Measurements from ENCODE around the gene PAQR7.

The PAQR7 gene

GRCh38 chr1:25907601-25908000 lies 32.1 kb upstream of the PAQR7 start:
- H3K27ac ChIP-seq, result no peak overlapping the region
- TF ChIP-seq, protein P1, sequence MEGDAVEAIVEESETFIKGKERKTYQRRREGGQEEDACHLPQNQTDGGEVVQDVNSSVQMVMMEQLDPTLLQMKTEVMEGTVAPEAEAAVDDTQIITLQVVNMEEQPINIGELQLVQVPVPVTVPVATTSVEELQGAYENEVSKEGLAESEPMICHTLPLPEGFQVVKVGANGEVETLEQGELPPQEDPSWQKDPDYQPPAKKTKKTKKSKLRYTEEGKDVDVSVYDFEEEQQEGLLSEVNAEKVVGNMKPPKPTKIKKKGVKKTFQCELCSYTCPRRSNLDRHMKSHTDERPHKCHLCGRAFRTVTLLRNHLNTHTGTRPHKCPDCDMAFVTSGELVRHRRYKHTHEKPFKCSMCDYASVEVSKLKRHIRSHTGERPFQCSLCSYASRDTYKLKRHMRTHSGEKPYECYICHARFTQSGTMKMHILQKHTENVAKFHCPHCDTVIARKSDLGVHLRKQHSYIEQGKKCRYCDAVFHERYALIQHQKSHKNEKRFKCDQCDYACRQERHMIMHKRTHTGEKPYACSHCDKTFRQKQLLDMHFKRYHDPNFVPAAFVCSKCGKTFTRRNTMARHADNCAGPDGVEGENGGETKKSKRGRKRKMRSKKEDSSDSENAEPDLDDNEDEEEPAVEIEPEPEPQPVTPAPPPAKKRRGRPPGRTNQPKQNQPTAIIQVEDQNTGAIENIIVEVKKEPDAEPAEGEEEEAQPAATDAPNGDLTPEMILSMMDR (conservative IDR thresholded peaks at IDR 0.05), result no peak

- TF ChIP-seq, protein P1 (conservative IDR thresholded peaks at IDR 0.05), result no peak
- peak overlapping the region; percentile 77 for H3K27ac ChIP-seq
These were observed 31.3 kb upstream of the PAQR7 start for GRCh38 chr1:25906644-25907300.

GRCh38 chr1:25905680-25906643 lies 30.5 kb upstream of the PAQR7 start, which contains the start of gene STMN1:
STMN1 (minus strand) TSS chr1:25906419; CDS start chr1:25904676, 1,743 bp downstream.
- H3K27ac ChIP-seq, result peak within 1 kb of the TSS; percentile 77
- TF ChIP-seq, protein P1 (conservative IDR thresholded peaks at IDR 0.05), result no peak; the same call in 1 of the 2 replicates

DNA sequence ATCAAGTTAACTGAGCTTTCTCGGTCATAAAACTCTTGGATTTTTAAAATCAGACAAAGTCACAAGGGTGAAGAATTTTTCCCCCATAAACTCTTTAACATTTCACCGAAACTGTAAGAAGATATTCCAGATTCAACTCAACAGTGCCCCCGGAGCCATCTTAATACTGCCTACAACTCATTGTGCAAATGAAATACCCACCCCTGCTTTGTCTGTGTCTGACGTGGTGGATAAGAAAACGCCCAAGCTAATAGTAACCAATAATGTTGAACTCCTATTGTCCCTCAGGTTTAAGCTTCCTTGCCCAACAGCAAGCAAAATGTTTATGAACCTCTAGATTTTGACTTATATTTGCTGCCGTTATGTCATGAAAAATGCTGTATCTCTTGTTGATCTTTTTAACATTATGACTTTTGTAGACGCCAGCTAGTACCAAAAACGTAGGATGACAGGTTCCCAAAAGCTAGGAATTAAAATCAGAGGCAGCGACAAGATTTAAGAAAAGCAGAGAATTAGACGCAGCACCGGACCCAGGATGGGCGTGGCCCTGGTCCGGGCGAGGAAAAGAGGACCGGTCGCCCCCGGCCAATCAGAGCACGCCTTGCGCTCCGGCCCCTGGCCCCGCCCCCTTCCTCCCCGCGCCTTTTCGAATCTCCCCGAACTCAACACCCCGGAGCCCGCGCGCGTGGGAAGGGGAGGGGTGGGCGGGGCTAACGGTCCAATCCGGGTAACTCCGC lies 29.6 kb upstream of the PAQR7 start:
- TF ChIP-seq, protein P1 (conservative IDR thresholded peaks at IDR 0.05), result peak; percentile 16
- H3K27ac ChIP-seq, result peak overlapping the region; percentile 77

- TF ChIP-seq, protein P1 (conservative IDR thresholded peaks at IDR 0.05), result no peak
- peak overlapping the region; percentile 77 for H3K27ac ChIP-seq
These were observed 28.5 kb upstream of the PAQR7 start for GRCh38 chr1:25903986-25904385.

DNA sequence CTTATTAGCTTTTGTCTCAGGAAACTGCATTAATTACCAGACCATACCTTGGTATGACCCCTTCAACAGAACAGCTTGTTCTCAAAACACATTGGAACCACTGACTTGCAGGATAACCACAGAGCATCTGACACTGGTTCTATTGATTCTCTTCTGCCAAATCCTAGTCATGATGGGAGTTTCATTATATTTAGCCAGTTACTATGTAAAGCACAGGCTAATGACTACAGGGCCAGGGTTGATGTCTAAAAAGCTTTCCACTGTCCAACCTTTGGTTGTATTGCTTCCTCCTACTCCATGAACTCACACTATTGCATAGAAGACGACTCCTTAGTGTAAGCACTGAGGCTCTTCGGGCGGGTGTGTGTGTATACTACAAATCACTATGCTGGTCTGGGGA lies 27.0 kb upstream of the PAQR7 start:
- TF ChIP-seq, protein P1 (conservative IDR thresholded peaks at IDR 0.05), result no peak
- H3K27ac ChIP-seq, result peak overlapping the region; percentile 77; the same call in 1 of the 2 replicates
